Activated naive CD8-positive, alpha-beta T cell treated with anti-CD3 and anti-CD28 coated beads for 36 hours (primary cell): Measurements from ENCODE around the gene STK10. TPM values are rescaled to one million over a fixed set of nuclear protein-coding genes. Genes with fewer than 3 reads are reported as not detected.

Experiments
- DNase-seq: peaks from one replicate; pipeline ENCODE4 v3.0.0; 2021
- H3K27ac Mint-ChIP-seq: one replicate; pipeline ENCODE4 v1.8.0; 2022; ENCODE audit warnings: mild to moderate bottlenecking, moderate library complexity, mixed read lengths
- H3K27me3 Mint-ChIP-seq: one replicate; pipeline ENCODE4 v1.8.0; 2022; ENCODE audit warnings: mild to moderate bottlenecking, mixed read lengths
- H3K36me3 Mint-ChIP-seq: one replicate; pipeline ENCODE4 v1.8.0; 2021; ENCODE audit warnings: mild to moderate bottlenecking, mixed read lengths
- H3K4me1 Mint-ChIP-seq: one replicate; pipeline ENCODE4 v1.8.0; 2021; ENCODE audit warnings: mixed read lengths
- H3K4me3 Mint-ChIP-seq: one replicate; pipeline ENCODE4 v1.8.0; 2022; ENCODE audit warnings: mild to moderate bottlenecking, moderate library complexity, mixed read lengths
- H3K9me3 Mint-ChIP-seq: one replicate; pipeline ENCODE4 v1.8.0; 2022; ENCODE audit warnings: mixed read lengths
- total RNA-seq, 2 experiments: library from RNA; stranded (reverse); gene quantifications; one replicate each; pipeline ENCODE4 v1.2.3, GENCODE V29; 2021

Gene STK10
- total RNA-seq, 2 experiments from 2014 or later: 83.7 to 93.2 TPM

DNA sequence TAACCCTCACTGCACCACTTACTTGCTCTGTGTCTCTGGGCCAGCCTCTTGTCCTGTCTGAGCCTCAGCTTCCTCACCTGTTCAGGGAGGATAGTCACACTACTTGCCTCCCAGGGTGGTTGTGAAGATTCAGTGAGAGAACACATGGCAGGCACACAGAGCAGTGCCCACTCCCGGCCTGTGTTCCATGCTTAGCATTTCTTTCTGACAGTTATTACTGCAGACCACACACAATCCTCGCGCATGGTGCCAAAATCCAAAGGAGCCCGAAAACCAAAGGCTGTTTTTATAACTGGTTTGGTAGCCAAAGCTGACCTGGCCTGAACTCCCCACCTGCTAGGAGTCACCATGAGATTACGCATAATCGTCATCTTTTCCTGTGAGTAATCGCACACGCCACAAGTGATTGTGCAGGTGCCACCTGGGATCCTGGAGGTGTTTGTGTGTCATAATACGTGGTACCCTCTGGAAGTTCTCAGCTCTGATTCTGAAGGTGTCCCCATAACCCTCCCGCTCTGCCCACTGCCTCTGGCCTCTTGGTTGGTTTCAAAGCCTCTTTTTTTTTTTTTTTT, 97.0 kb downstream of the STK10 start:
- no peaks in the 10 kb centered on the region for H3K9me3 Mint-ChIP-seq
- peaks cover 19% of the 10 kb centered on the region for H3K36me3 Mint-ChIP-seq
- no peak for DNase-seq
- no peak overlapping the region for H3K27ac Mint-ChIP-seq
- H3K4me1 Mint-ChIP-seq: peaks cover 3% of the 10 kb centered on the region
- no peaks in the 10 kb centered on the region for H3K27me3 Mint-ChIP-seq
- H3K4me3 Mint-ChIP-seq: no peak overlapping the region

GRCh38 chr5:172089298-172090117, 98.5 kb downstream of the STK10 start:
- Mint-ChIP-seq H3K4me1 (peaks cover 4% of the 10 kb centered on the region), H3K9me3 (no peaks in the 10 kb centered on the region), H3K27ac (no peak overlapping the region), H3K4me3 (no peak overlapping the region), H3K27me3 (no peaks in the 10 kb centered on the region), H3K36me3 (peaks cover 23% of the 10 kb centered on the region)
- DNase-seq: no peak

DNA sequence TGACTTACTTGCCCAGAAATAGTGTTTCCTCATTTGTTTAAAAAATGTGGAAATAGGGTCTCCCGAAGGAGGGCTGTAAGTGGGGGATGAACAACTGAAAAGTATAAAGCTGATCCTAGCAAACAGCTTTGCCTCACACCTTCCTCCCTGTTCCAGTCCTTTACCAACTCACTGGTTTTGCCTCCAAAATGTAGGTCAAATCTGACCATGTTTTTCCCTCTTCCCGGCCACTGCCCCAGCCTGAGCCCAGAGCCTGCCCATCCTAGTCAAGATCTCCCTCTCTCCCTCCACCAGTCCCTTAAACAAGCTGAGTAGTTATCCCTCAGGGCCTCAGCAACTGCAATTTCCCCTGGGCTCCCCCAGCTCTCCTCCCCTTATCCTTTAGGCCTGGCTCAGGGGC, 99.2 kb downstream of the STK10 start:
- H3K27me3 Mint-ChIP-seq: no peaks in the 10 kb centered on the region
- no peaks in the 10 kb centered on the region for H3K9me3 Mint-ChIP-seq
- peaks cover 23% of the 10 kb centered on the region for H3K36me3 Mint-ChIP-seq
- peaks cover 4% of the 10 kb centered on the region for H3K4me1 Mint-ChIP-seq
- H3K27ac Mint-ChIP-seq: peak overlapping the region; percentile 27
- H3K4me3 Mint-ChIP-seq: no peak overlapping the region
- no peak for DNase-seq

GRCh38 chr5:172086194-172086975, 101.6 kb downstream of the STK10 start:
- Mint-ChIP-seq H3K4me3 (no peak overlapping the region), H3K36me3 (peaks cover 29% of the 10 kb centered on the region), H3K4me1 (peaks cover 4% of the 10 kb centered on the region), H3K27ac (peak overlapping the region; percentile 81), H3K27me3 (no peaks in the 10 kb centered on the region), H3K9me3 (no peaks in the 10 kb centered on the region)
- DNase-seq: no peak

DNA sequence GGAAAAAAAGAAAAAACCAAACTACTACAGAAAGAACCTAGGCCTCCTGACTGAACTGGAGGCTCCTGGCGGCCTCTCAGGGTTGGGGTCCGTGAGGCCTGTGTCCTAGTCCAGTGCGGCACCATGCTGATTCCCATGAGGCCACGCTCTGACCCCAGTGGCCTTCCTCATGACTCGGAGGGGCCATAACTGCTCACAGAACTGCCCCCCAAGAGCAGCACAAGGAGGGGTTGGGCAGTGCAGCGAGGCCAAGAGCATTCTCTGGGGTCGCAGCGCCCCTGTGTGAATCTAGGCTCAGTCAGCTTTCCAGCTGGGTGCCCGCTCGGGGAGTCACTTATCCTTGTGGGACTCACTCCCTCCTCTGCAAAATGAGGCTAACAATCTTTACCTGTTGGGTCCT, 102.3 kb downstream of the STK10 start:
- H3K4me3 Mint-ChIP-seq: no peak overlapping the region
- peak overlapping the region; percentile 81 for H3K27ac Mint-ChIP-seq
- no peak for DNase-seq
- H3K4me1 Mint-ChIP-seq: peaks cover 4% of the 10 kb centered on the region
- peaks cover 28% of the 10 kb centered on the region for H3K36me3 Mint-ChIP-seq
- H3K9me3 Mint-ChIP-seq: no peaks in the 10 kb centered on the region
- H3K27me3 Mint-ChIP-seq: no peaks in the 10 kb centered on the region

DNA sequence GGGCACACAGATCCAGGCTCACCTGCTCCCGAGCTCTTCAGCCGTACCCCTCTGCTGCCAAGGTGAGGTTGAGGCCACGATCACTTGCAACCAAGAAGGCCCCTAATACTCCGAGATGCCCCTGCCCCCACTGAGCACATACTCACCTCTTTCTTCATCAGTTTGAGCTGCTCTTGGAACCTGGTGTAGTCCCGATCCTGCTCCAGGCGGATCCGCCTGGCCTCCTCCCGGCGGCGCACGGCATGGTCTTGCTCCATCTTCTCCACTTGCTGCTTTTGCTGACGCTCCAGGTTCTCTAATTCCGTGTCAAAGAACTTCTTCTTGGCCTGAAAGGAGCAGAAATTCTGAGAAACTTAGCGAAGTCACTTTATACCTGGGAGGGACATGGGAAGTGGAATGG, 105.8 kb downstream of the STK10 start:
- no peak for DNase-seq
- Mint-ChIP-seq H3K9me3 (no peaks in the 10 kb centered on the region), H3K36me3 (peaks cover 31% of the 10 kb centered on the region), H3K4me3 (no peak overlapping the region), H3K4me1 (peaks cover 27% of the 10 kb centered on the region), H3K27me3 (no peaks in the 10 kb centered on the region), H3K27ac (peak overlapping the region; percentile 65)

- H3K27ac Mint-ChIP-seq: peak overlapping the region; percentile 64
- no peaks in the 10 kb centered on the region for H3K27me3 Mint-ChIP-seq
- peaks cover 4% of the 10 kb centered on the region for H3K9me3 Mint-ChIP-seq
- H3K36me3 Mint-ChIP-seq: peaks cover 48% of the 10 kb centered on the region
- no peak overlapping the region for H3K4me3 Mint-ChIP-seq
- no peak for DNase-seq
- peaks cover 23% of the 10 kb centered on the region for H3K4me1 Mint-ChIP-seq
Measured at GRCh38 chr5:172079876-172080275, 108.1 kb downstream of the STK10 start.

DNA sequence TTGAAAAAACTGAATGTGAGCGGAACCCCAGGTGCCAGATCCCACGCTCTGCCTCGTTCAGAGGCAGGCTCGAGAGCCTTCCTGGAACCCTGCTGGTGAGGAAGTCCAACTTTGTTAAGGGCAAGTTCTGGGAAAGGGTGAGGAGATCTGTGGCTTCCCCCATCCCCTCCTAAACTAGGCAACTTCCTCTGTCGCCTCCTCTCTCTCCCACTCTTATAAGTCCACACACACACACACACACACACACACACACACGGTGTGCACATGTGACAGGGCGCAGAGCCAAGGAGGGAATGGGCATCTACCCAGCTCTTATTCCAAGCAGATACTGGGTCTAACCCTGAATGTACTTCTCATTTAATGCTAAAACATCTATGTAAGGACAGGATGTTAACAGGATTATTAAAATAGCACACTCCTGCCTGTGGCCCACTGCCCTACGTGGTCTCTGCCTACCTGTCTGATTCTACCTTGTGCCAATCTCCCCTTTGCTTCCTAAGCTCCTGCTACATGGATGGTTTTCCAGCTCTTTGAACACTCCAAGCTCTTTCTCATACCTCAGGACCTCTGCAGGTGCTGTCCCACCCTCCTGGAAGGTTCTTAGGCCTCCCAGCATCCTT, 109.2 kb downstream of the STK10 start:
- H3K4me1 Mint-ChIP-seq: peaks cover 23% of the 10 kb centered on the region
- H3K27ac Mint-ChIP-seq: peak overlapping the region; percentile 80
- H3K9me3 Mint-ChIP-seq: peaks cover 4% of the 10 kb centered on the region
- H3K4me3 Mint-ChIP-seq: no peak overlapping the region
- peaks cover 55% of the 10 kb centered on the region for H3K36me3 Mint-ChIP-seq
- DNase-seq: no peak
- H3K27me3 Mint-ChIP-seq: no peaks in the 10 kb centered on the region

DNA sequence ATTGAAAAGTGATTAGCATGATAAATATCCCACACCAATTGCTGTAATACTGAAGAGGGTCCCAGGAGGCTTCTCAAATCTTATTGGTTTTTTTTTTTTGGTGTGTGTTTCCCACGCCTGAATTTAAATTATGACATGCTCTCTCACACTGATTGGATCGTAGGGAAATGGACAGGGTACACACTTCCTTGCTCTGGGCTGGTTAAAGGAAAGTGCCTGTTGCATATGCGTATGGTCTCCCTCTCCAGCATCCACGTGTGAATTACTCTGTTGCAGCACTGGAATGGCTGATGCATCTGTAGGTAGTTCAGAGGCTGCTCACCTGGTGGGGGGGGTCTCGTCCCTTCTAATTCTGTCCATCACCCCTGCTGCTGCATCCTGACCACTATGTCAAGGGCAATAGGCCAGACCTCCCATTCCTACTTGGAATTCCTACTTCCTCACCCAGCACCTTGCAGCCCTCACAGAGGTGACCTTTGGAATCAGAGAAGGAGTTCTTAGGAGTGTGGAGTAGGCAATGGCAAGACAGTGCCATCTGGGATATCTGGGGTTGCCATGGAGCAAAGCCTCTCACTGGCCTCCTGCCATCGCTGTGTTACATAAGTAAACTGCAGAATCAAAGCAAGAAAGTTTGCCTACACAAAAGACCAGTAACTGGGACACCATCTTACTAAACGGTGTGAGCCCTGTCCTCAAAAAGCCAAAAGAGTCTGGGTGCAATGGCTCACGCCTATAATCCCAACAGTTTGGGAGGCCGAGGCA, 110.2 kb downstream of the STK10 start:
- H3K4me1 Mint-ChIP-seq: peaks cover 23% of the 10 kb centered on the region
- H3K27ac Mint-ChIP-seq: peak overlapping the region; percentile 80
- H3K9me3 Mint-ChIP-seq: peaks cover 4% of the 10 kb centered on the region
- DNase-seq: no peak
- no peak overlapping the region for H3K4me3 Mint-ChIP-seq
- H3K27me3 Mint-ChIP-seq: no peaks in the 10 kb centered on the region
- H3K36me3 Mint-ChIP-seq: peaks cover 55% of the 10 kb centered on the region

DNA sequence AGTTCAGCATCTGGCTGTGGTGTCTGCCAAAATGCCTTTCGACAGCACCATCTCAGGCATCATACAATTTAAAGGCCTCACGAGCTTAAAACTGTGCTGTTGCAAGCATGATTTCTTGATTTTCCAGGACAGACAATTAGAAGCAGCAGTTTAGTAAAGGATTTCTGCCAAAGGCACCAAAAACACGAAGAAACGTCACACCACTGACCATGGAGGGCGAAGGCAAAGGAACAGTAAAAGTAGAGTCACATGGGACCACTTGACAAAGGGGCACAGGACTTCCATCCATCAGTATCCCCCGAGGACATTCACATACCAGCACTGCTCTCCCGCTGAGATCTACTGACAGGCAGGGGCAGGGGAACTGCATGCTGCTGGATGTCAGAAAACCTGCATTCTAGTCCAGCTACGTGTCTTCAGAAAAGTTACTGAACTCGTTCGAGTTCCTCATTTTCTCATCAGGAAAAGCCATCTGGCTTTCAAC, 111.2 kb downstream of the STK10 start:
- Mint-ChIP-seq H3K4me1 (peaks cover 29% of the 10 kb centered on the region), H3K9me3 (peaks cover 4% of the 10 kb centered on the region)

DNA sequence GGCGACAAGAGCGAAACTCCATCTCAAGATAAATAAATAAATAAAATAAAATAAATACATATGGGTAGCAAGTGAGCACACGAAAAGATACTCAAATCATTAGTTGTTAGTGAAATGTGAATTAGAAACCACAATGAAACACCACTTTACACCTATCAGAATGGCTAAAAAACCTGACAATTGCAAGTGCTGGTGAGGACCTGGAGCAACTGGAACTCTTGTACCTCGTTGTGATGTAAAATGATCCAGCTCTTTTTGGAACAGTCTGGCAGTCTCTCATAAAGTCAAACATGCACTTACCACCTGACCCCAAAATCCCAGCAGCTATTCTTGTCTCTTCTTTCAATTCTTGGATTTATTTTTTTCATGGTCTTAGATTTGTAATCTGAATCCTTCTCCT, 112.4 kb downstream of the STK10 start:
- Mint-ChIP-seq H3K4me3 (no peak overlapping the region), H3K9me3 (peaks cover 4% of the 10 kb centered on the region), H3K27me3 (no peaks in the 10 kb centered on the region), H3K36me3 (peaks cover 45% of the 10 kb centered on the region), H3K4me1 (peaks cover 38% of the 10 kb centered on the region), H3K27ac (no peak overlapping the region)
- DNase-seq: no peak

More for the DNA sequence above, 111.2 kb downstream of the STK10 start:
- Mint-ChIP-seq H3K27ac (peak overlapping the region; percentile 12), H3K27me3 (no peaks in the 10 kb centered on the region), H3K4me3 (no peak overlapping the region), H3K36me3 (peaks cover 52% of the 10 kb centered on the region)
- no peak for DNase-seq

- H3K27me3 Mint-ChIP-seq: no peaks in the 10 kb centered on the region
- no peak overlapping the region for H3K4me3 Mint-ChIP-seq
- H3K36me3 Mint-ChIP-seq: peaks cover 43% of the 10 kb centered on the region
- DNase-seq: no peak
- H3K27ac Mint-ChIP-seq: no peak overlapping the region
- peaks cover 37% of the 10 kb centered on the region for H3K4me1 Mint-ChIP-seq
- H3K9me3 Mint-ChIP-seq: peaks cover 4% of the 10 kb centered on the region
Measured at GRCh38 chr5:172074896-172075295, 113.1 kb downstream of the STK10 start.

DNA sequence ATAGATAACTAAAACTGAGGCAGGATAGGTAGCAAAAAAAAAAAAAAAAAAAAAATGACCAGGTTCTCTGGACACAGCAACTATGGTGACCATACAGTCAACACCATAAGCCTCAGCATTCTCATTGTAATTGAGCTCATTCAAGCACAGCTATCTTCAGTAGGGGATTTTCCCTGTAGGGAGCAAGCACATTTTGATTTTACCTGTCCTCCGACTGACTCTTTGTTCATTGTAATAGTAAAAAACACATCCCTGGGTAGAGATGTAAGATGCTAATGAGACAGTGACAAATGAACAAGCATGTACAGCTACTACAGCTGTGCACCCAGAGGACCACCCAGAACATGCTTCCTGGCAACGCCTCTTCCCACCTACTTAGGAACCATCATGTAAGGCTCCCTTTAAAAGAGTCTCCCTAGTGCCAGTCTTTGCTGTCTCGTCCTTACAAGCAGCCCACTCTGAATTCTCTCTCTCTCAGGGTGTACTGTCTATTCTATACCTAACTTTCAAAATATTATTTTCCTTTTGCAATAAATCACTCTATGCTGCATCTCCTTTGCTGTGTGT, 116.6 kb downstream of the STK10 start:
- Mint-ChIP-seq H3K4me3 (no peak overlapping the region), H3K27me3 (no peaks in the 10 kb centered on the region), H3K36me3 (peaks cover 52% of the 10 kb centered on the region), H3K27ac (peak overlapping the region; percentile 77), H3K4me1 (peaks cover 43% of the 10 kb centered on the region), H3K9me3 (peaks cover 14% of the 10 kb centered on the region)
- no peak for DNase-seq
